Nephron (organoid): ENCODE results near the gene SBF2.
A peak's percentile ranks its signal among the peaks of the same experiment; 100 is the strongest.

Source experiments
- H3K27ac Mint-ChIP-seq, 3 experiments: 2 replicates each; pipeline ENCODE4 v1.8.0; 2020; ENCODE audit warnings: mixed read lengths in 3 of 3, mild to moderate bottlenecking in 2 of 3, moderate library complexity in 1 of 3
- H3K27me3 Mint-ChIP-seq: 2 replicates; pipeline ENCODE4 v1.8.0; 2021; ENCODE audit warnings: low read depth, mild to moderate bottlenecking, moderate library complexity, mixed read lengths
- H3K36me3 Mint-ChIP-seq: 2 replicates; pipeline ENCODE4 v1.8.0; 2020; ENCODE audit warnings: low read depth, mixed read lengths
- H3K4me1 Mint-ChIP-seq: 2 replicates; pipeline ENCODE4 v1.8.0; 2020; ENCODE audit warnings: mixed read lengths
- H3K4me3 Mint-ChIP-seq, 3 experiments: 2 replicates each; pipeline ENCODE4 v1.8.0; 2020; ENCODE audit warnings: mild to moderate bottlenecking in 3 of 3, mixed read lengths in 3 of 3, moderate library complexity in 2 of 3
- H3K9me3 Mint-ChIP-seq: 2 replicates; pipeline ENCODE4 v1.8.0; 2020; ENCODE audit warnings: mixed read lengths
- TF ChIP-seq, protein P1 (sequence below), 3 experiments: fragments of 200-600 bp; sonication (generic); IDR thresholded peaks; one replicate each; pipeline ENCODE4 v1.5.0; 2021; ENCODE audit warnings: antibody characterized with exemption in 3 of 3; ENCODE audit not compliant: unreplicated experiment in 3 of 3

SBF2 gene

DNA sequence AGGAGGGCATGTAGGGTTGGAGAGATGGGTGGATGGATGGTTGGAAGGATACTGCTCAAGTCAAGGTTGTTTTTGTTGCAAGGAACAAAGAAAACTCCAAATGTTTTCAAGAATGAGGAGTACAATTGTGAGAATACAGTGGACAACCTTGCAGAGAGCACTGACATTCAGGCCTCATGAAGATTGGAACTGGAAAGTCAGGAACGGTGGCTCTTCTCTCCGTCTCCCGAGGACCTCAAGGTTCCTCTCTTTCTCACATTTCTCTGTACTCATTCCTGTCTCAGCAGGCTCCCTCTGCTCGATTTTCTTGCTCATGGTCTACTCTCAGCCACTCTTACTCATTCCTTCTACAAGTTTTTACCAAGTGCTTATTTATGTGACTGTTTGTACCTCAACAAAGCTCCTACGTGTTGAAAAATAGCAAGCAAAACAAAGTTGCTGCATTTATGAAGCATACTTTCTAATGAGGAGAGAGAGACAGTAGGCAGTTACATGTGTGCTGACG is 532.5 kb downstream of the SBF2 start:
- Mint-ChIP-seq H3K27me3 (peaks cover 6% of the 10 kb centered on the region), H3K9me3 (no peaks in the 10 kb centered on the region), H3K4me3 (peak overlapping the region in 2 of 3 experiments; percentile 3 to 40), H3K4me1 (peaks cover 70% of the 10 kb centered on the region), H3K36me3 (no peaks in the 10 kb centered on the region), H3K27ac (peak overlapping the region; percentile 49 to 77 (median 70))
- TF ChIP-seq, protein P1, sequence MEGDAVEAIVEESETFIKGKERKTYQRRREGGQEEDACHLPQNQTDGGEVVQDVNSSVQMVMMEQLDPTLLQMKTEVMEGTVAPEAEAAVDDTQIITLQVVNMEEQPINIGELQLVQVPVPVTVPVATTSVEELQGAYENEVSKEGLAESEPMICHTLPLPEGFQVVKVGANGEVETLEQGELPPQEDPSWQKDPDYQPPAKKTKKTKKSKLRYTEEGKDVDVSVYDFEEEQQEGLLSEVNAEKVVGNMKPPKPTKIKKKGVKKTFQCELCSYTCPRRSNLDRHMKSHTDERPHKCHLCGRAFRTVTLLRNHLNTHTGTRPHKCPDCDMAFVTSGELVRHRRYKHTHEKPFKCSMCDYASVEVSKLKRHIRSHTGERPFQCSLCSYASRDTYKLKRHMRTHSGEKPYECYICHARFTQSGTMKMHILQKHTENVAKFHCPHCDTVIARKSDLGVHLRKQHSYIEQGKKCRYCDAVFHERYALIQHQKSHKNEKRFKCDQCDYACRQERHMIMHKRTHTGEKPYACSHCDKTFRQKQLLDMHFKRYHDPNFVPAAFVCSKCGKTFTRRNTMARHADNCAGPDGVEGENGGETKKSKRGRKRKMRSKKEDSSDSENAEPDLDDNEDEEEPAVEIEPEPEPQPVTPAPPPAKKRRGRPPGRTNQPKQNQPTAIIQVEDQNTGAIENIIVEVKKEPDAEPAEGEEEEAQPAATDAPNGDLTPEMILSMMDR (IDR thresholded peaks at IDR 0.05; ENCODE audit: unreplicated experiment in 3 of 3) = no peak

DNA sequence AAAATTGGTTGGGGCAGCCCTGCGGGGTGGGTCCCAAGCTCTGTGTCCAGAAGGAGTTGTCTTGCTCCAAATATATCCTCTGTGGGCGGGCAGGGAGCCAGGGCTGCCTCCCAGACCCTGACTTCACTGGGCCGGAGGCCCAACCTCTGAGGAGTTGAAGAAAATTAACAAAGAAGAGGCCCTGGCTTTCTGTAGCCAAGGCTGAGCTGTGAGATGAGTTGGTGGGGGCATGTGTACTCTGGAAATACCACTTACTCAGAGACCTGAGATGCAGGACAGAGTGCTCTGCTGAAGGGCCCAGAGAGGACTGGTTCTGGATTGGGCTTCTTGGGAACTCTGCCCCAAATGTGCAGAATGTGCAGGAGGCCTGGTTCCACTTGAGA is 533.8 kb downstream of the SBF2 start:
- no peaks in the 10 kb centered on the region for H3K36me3 Mint-ChIP-seq
- no peaks in the 10 kb centered on the region for H3K9me3 Mint-ChIP-seq
- peaks cover 8% of the 10 kb centered on the region for H3K27me3 Mint-ChIP-seq
- peaks cover 56% of the 10 kb centered on the region for H3K4me1 Mint-ChIP-seq
- TF ChIP-seq, protein P1 (IDR thresholded peaks at IDR 0.05; ENCODE audit: unreplicated experiment in 3 of 3) = no peak
- H3K4me3 Mint-ChIP-seq = peak overlapping the region; percentile 46 to 85 (median 83)
- peak overlapping the region; percentile 70 to 98 (median 93) for H3K27ac Mint-ChIP-seq

- Mint-ChIP-seq H3K27me3 (peaks cover 8% of the 10 kb centered on the region), H3K9me3 (no peaks in the 10 kb centered on the region), H3K36me3 (no peaks in the 10 kb centered on the region), H3K27ac (peak overlapping the region; percentile 70 to 98 (median 93)), H3K4me1 (peaks cover 51% of the 10 kb centered on the region), H3K4me3 (peak overlapping the region; percentile 78 to 85 (median 83))
- TF ChIP-seq, protein P1 (IDR thresholded peaks at IDR 0.05; ENCODE audit: unreplicated experiment in 3 of 3) = no peak
These were observed 534.4 kb downstream of the SBF2 start for GRCh38 chr11:9759519-9760192.

DNA sequence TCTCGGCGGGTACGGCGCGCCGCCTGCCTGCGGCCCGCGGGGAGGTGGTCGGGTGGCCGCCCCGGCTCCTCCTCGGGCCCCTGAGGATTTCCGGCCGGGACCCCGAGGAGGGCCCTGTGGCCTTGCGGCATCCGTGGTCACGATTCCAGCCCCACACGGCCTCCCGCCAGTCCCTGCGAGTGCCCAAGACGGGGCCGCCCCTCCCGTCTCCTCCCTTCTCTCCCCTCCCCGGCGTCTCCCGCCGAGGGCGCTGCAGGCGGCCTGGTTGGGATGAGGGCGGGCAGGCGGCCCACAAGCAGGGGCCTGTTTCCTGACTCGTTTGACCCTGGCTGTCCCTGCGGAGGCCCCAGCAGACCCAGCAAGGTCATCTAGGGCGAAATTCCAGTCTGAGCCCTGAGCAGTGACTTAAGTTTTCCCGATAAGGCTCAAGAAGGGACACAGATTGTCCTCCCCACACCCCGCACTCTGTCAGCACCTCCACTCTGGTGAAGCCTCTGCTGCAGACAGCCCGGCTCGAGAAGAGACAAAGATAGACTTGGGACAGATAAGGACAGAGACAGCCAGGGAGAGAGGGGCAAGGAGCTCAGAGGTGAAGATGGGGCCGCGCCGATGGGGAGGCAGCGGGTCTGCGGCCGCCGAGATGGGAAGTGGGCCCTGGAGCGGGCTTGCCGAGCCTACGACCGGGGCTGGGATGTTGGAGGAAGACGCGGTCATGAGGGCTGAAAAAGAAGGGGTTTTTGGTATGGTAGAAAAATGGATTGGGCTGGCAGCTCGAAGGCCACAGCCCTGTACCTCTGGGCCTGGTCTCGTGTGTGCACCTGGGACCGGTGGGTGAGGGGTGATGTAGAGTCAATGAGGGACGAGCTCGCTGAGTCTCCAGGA is 535.1 kb downstream of the SBF2 start:
- Mint-ChIP-seq H3K4me1 (peaks cover 47% of the 10 kb centered on the region), H3K36me3 (no peaks in the 10 kb centered on the region), H3K9me3 (no peaks in the 10 kb centered on the region), H3K4me3 (peak overlapping the region; percentile 78 to 85 (median 83)), H3K27me3 (peaks cover 8% of the 10 kb centered on the region), H3K27ac (peak overlapping the region; percentile 70 to 98 (median 93))
- TF ChIP-seq, protein P1 (IDR thresholded peaks at IDR 0.05; ENCODE audit: unreplicated experiment in 3 of 3) = no peak

GRCh38 chr11:9757809-9758636 is 536.0 kb downstream of the SBF2 start:
- Mint-ChIP-seq H3K36me3 (no peaks in the 10 kb centered on the region), H3K9me3 (no peaks in the 10 kb centered on the region), H3K27ac (peak overlapping the region; percentile 53 to 77 (median 62)), H3K4me3 (peak overlapping the region; percentile 79 to 87 (median 83)), H3K4me1 (peaks cover 41% of the 10 kb centered on the region), H3K27me3 (peaks cover 8% of the 10 kb centered on the region)
- TF ChIP-seq, protein P1 (IDR thresholded peaks at IDR 0.05; ENCODE audit: unreplicated experiment in 3 of 3) = peak; percentile 89 to 92 (median 89)
